NCI-H1417 (cell line): ENCODE data around the gene HMGB3.
"Not testable (repeated sequence)": the region's sequence is repeated elsewhere in the genome, so short reads cannot be mapped to it uniquely, and the experiment has no call there.

ENCODE experiments used
- DNase-seq, 3 experiments: peaks; one replicate each; lab custom pipeline; 2025; lab: John Stamatoyannopoulos, UW

Gene HMGB3

GRCh38 chrX:150977411-150978162, 5.5 kb upstream of the HMGB3 start:
- DNase-seq, result no peak

GRCh38 chrX:150980186-150980585, 2.9 kb upstream of the HMGB3 start:
- DNase-seq, result no peak

GRCh38 chrX:150980711-150981110, 2.4 kb upstream of the HMGB3 start:
- no peak for DNase-seq

GRCh38 chrX:150982235-150982787, 824 bp upstream of the HMGB3 start:
- no peak for DNase-seq

GRCh38 chrX:150983521-150984168, 510 bp downstream of the HMGB3 start:
- DNase-seq, result peak; percentile 33 to 66 (median 43)

GRCh38 chrX:150984169-150984824, 1.2 kb downstream of the HMGB3 start:
- DNase-seq, result peak in 2 of 3 experiments; percentile 35 to 43

GRCh38 chrX:150987687-150988086, 4.6 kb downstream of the HMGB3 start:
- not testable (repeated sequence) for DNase-seq

- DNase-seq, result no peak
Observed at GRCh38 chrX:150989420-150989819, 6.3 kb downstream of the HMGB3 start.

- no peak for DNase-seq
Observed at GRCh38 chrX:150990910-150991309, 7.8 kb downstream of the HMGB3 start.

- no peak for DNase-seq
Observed at GRCh38 chrX:151000861-151001331, 17.8 kb downstream of the HMGB3 start.

- peak in 1 of 3 experiments; percentile 22 for DNase-seq
Observed at GRCh38 chrX:151004085-151004484, 20.9 kb downstream of the HMGB3 start.

GRCh38 chrX:151006410-151007109, 23.4 kb downstream of the HMGB3 start:
- no peak for DNase-seq

GRCh38 chrX:151009582-151009981, 26.4 kb downstream of the HMGB3 start:
- DNase-seq, result no peak

- no peak for DNase-seq
Observed at GRCh38 chrX:151013164-151013743, 30.1 kb downstream of the HMGB3 start.

- DNase-seq, result no peak
Observed at GRCh38 chrX:151015684-151016083, 32.5 kb downstream of the HMGB3 start.

GRCh38 chrX:151019856-151020255, 36.7 kb downstream of the HMGB3 start:
- no peak for DNase-seq

GRCh38 chrX:151030845-151031244, 47.7 kb downstream of the HMGB3 start:
- DNase-seq, result no peak

GRCh38 chrX:151031391-151031975, 48.3 kb downstream of the HMGB3 start:
- no peak for DNase-seq

- DNase-seq, result no peak
Observed at GRCh38 chrX:151039351-151039750, 56.2 kb downstream of the HMGB3 start.
